Thyroid gland (tissue), 4 donors: ENCODE measurements around the gene TRPC6. TPM values are rescaled to one million over a fixed set of nuclear protein-coding genes. Genes with fewer than 3 reads are reported as not detected.
"Not testable (repeated sequence)": the region's sequence is repeated elsewhere in the genome, so short reads cannot be mapped to it uniquely, and the experiment has no call there.

ENCODE experiments used
- DNase-seq, 2 donors: peaks; one replicate each; pipeline ENCODE4 v3.0.0-alpha.2; 2019
- H3K27ac ChIP-seq, 3 donors: fragments of 200-600 bp; sonication (generic); 1 replicate in 2 of 3; 2 replicates in 1 of 3; pipeline ENCODE4 v1.5.1; 2016 to 2019; ENCODE audit warnings: mild to moderate bottlenecking in 1 of 3, moderate library complexity in 1 of 3
- H3K27me3 ChIP-seq: fragments of 200-600 bp; sonication (generic); one replicate; pipeline ENCODE4 v1.5.1; 2019
- H3K36me3 ChIP-seq, 2 donors: fragments of 200-600 bp; sonication (generic); one replicate each; pipeline ENCODE4 v1.5.1; 2016 to 2019
- H3K4me1 ChIP-seq, 2 donors: fragments of 200-600 bp; sonication (generic); one replicate each; pipeline ENCODE4 v1.5.1; 2017 to 2019
- H3K4me3 ChIP-seq, 3 donors: fragments of 200-600 bp; sonication (generic); replicated peaks in 1 of 3; 1 replicate in 2 of 3; 2 replicates in 1 of 3; pipeline ENCODE4 v1.5.1; 2016; ENCODE audit warnings: mild to moderate bottlenecking in 1 of 3
- H3K9me3 ChIP-seq: fragments of 200-600 bp; sonication (generic); one replicate; pipeline ENCODE4 v1.5.1; 2017
- POLR2A ChIP-seq, 2 donors: fragments of 450-650 bp; IDR thresholded peaks; one replicate each; pipeline ENCODE4 v1.6.1; 2017; ENCODE audit warnings: antibody characterized with exemption in 2 of 2, mild to moderate bottlenecking in 2 of 2, moderate library complexity in 1 of 2
- WGBS, 2 donors: methylation state at CpG; one replicate each; pipeline ENCODE4 v1.1.5; 2017; 5-methylcytosine and 5-hydroxymethylcytosine counted together
- intact Hi-C: fragments of 100-400 bp; cut with DNase I; formaldehyde crosslinking; loops from one replicate; pipeline ENCODE4 v1.15.1; 2023
- total RNA-seq, 4 donors: library from RNA; depleted of rRNA; stranded (reverse); fragments of >200 nt; gene quantifications; one replicate each; pipeline ENCODE4 v1.2.3, GENCODE V29; 2016
- TF ChIP-seq, protein P1 (sequence below), 6 experiments: fragments of 200-600 bp in 3 of 6; fragments of 450-650 bp in 3 of 6; sonication (generic) in 3 of 6; IDR thresholded peaks; one replicate each; pipeline ENCODE4 v1.5.1; 2016 to 2019; ENCODE audit warnings: antibody characterized with exemption in 6 of 6, mild to moderate bottlenecking in 2 of 6, inconsistent platforms in 1 of 6, moderate library complexity in 1 of 6

The TRPC6 gene
- total RNA-seq, 4 donors from 2014 or later = 14.1 to 28.4 (median 19.4) TPM

DNA sequence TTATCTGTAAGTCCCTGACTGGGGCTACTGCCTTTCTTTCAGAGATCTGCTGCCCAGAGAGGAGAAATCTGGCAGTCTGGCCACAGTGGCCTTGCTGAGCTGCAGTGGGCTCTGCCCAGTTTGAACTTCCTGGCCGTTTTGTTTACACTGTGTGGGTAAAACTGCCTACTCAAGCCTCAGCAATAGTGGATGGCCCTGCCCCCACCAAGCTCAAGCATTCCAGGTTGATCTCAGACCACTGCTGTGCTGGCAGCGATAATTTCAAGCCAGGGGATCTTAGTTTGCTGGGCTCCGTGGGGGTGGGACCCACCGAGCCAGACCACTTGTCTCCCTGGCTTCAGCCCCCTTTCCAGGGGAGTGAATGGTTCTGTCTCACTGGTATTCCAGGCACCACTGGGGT is 117.5 kb downstream of the TRPC6 start:
- intact Hi-C loops = no loop called here
- peaks cover 20 to 22% of the 10 kb centered on the region in 2 donors for H3K4me1 ChIP-seq
- 9 to 35% methylated on average over 3 to 4 of the region's 4 CpGs for WGBS, 2 donors

DNA sequence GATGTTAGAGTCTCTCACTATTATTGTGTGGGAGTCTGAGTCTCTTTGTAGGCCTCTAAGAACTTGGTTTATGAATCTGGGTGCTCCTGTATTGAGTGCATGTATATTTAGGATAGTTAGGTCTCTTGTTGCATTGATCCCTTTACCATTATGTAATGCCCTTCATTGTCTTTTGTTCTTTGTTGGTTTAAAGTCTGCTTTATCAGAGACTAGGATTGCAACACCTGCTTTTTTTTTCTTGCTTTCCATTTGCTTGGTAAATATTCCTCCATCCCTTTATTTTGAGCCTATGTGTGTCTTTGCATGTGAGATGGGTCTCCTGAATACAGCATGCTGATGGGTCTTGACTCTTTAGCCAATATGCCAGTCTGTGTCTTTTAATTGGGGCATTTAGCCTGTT is 119.4 kb downstream of the TRPC6 start:
- H3K9me3 ChIP-seq, H3K36me3 ChIP-seq, H3K4me3 ChIP-seq, H3K27ac ChIP-seq, intact Hi-C loops, DNase-seq, H3K27me3 ChIP-seq: not testable (repeated sequence)
- H3K4me1 ChIP-seq = peaks cover 20 to 22% of the 10 kb centered on the region in 2 donors

More for the DNA sequence above, 117.5 kb downstream of the TRPC6 start:
- H3K4me3 ChIP-seq = no peak overlapping the region
- DNase-seq = peak; percentile 89 to 90
- TF ChIP-seq, protein P1, sequence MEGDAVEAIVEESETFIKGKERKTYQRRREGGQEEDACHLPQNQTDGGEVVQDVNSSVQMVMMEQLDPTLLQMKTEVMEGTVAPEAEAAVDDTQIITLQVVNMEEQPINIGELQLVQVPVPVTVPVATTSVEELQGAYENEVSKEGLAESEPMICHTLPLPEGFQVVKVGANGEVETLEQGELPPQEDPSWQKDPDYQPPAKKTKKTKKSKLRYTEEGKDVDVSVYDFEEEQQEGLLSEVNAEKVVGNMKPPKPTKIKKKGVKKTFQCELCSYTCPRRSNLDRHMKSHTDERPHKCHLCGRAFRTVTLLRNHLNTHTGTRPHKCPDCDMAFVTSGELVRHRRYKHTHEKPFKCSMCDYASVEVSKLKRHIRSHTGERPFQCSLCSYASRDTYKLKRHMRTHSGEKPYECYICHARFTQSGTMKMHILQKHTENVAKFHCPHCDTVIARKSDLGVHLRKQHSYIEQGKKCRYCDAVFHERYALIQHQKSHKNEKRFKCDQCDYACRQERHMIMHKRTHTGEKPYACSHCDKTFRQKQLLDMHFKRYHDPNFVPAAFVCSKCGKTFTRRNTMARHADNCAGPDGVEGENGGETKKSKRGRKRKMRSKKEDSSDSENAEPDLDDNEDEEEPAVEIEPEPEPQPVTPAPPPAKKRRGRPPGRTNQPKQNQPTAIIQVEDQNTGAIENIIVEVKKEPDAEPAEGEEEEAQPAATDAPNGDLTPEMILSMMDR (IDR thresholded peaks at IDR 0.05) = no peak
- peak in 1 of 2 donors; percentile 29 for TF ChIP-seq POLR2A (IDR thresholded peaks at IDR 0.05)
- peak overlapping the region; percentile 54 to 72 (median 66) for H3K27ac ChIP-seq
- no peaks in the 10 kb centered on the region for H3K9me3 ChIP-seq
- H3K36me3 ChIP-seq = no peaks in the 10 kb centered on the region
- H3K27me3 ChIP-seq = no peaks in the 10 kb centered on the region

DNA sequence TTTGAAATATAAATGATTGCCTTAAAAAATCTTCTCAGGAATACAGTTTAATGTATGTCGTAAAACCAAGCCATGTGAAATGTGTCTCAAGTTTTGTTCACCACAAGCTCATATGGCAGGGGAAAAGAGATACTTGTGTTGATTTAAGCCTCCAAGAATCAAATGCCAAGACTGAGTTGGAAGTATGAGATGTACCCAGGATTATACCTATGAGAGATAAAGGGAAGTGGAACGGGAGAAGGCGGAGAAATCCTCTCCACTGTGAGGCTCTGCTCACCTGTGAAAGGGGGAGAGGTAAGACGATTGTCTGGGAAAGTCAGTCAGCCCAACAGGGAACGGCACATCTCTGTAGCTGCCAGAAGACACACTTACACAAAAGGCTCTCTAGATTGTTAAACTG is 124.8 kb downstream of the TRPC6 start:
- H3K4me1 ChIP-seq = no peaks in the 10 kb centered on the region
- H3K4me3 ChIP-seq = no peak overlapping the region
- no peaks in the 10 kb centered on the region for H3K36me3 ChIP-seq
- TF ChIP-seq, protein P1 (IDR thresholded peaks at IDR 0.05) = no peak
- no peak for TF ChIP-seq POLR2A (IDR thresholded peaks at IDR 0.05)
- intact Hi-C loops = loop anchor here (5.0 kb wide), 1 partner anchor 388 kb away; no protein-coding TSS in a partner anchor
- DNase-seq = no peak
- no peaks in the 10 kb centered on the region for H3K27me3 ChIP-seq
- WGBS, 2 donors = 91 to 95% methylated on average over 5 of the region's 5 CpGs
- no peak overlapping the region for H3K27ac ChIP-seq
- no peaks in the 10 kb centered on the region for H3K9me3 ChIP-seq

DNA sequence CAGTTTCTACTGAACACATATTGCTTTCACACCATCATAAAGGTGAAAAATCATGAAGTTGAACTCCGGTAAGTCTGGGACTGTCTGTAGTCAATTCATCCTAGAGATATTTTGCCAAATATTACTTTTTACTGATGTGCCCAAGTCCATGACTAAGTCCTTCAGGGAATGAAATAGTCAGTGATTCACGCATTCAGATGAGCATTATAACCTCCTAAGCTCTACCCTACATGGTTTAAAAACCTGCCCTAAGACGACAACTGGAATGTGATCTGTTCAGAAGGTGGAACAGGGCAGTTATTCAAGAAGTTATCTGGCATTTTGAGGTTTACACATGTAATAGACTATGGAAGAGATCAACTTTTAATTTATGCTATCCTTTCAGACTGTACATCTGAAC is 125.6 kb downstream of the TRPC6 start:
- WGBS, 2 donors = 85 to 96% methylated on average over 3 of the region's 3 CpGs
- H3K4me3 ChIP-seq = no peak overlapping the region
- no peak for TF ChIP-seq POLR2A (IDR thresholded peaks at IDR 0.05)
- TF ChIP-seq, protein P1 (IDR thresholded peaks at IDR 0.05) = no peak
- H3K27ac ChIP-seq = no peak overlapping the region
- no peak for DNase-seq
- H3K9me3 ChIP-seq = no peaks in the 10 kb centered on the region
- H3K27me3 ChIP-seq = no peaks in the 10 kb centered on the region
- no peaks in the 10 kb centered on the region for H3K36me3 ChIP-seq
- H3K4me1 ChIP-seq = no peaks in the 10 kb centered on the region
- intact Hi-C loops = loop anchor here (5.0 kb wide), 1 partner anchor 389 kb away; no protein-coding TSS in a partner anchor

DNA sequence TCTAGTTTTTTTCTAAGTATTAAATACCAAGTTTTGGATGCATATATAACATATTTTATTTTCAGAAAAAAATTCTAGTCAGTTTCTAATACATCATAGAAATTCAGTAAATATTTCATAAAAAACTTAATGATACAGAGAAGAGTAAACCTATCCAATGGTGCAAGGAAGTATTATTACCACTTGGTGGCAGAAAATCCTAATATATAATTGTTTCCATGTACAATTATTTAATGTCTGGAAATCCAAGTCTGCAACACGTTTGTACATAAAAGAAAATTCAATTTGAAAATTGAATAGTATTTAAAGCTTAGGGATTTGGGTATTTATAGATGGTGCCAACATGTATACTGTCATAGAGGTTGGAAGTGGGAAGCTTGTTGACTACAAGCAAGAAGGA is 127.0 kb downstream of the TRPC6 start:
- TF ChIP-seq POLR2A (IDR thresholded peaks at IDR 0.05) = no peak
- TF ChIP-seq, protein P1 (IDR thresholded peaks at IDR 0.05) = peak; percentile 11 to 70 (median 44)
- WGBS, 2 donors = 2 to 5% methylated on average over 1 of the region's 1 CpG
- DNase-seq = no peak

More for the DNA sequence above, 127.0 kb downstream of the TRPC6 start:
- Histone ChIP-seq H3K36me3 (peaks cover 0 to 3% of the 10 kb centered on the region in 2 donors), H3K27me3 (no peaks in the 10 kb centered on the region), H3K27ac (no peak overlapping the region), H3K4me3 (no peak overlapping the region), H3K9me3 (no peaks in the 10 kb centered on the region), H3K4me1 (no peaks in the 10 kb centered on the region)
- intact Hi-C loops = loop anchor here (5.0 kb wide), 1 partner anchor 390 kb away; no protein-coding TSS in a partner anchor
